HG03097 (cell line): ENCODE measurements around the gene LIPC.
"Not testable (repeated sequence)": the region's sequence is repeated elsewhere in the genome, so short reads cannot be mapped to it uniquely, and the experiment has no call there.

Source experiments
- ATAC-seq: cut with Tn5 transposase; IDR thresholded peaks from one replicate; pipeline ENCODE4 v1.9.1; 2021; ENCODE audit not compliant: unreplicated experiment, low FRiP score

LIPC gene

GRCh38 chr15:58598829-58599210, 167.0 kb downstream of the LIPC start:
- no peak for ATAC-seq

- no peak for ATAC-seq
Measured at GRCh38 chr15:58602823-58603222, 171.0 kb downstream of the LIPC start.

GRCh38 chr15:58603927-58604326, 172.1 kb downstream of the LIPC start:
- not testable (repeated sequence) for ATAC-seq

- no peak for ATAC-seq
Measured at GRCh38 chr15:58604455-58604923, 172.7 kb downstream of the LIPC start.

GRCh38 chr15:58605931-58606530, 174.2 kb downstream of the LIPC start:
- no peak for ATAC-seq

GRCh38 chr15:58606577-58607080, 174.8 kb downstream of the LIPC start:
- no peak for ATAC-seq

GRCh38 chr15:58608129-58608590, 176.4 kb downstream of the LIPC start:
- ATAC-seq: no peak

- no peak for ATAC-seq
Measured at GRCh38 chr15:58608711-58609110, 176.9 kb downstream of the LIPC start.

GRCh38 chr15:58611731-58612676, 180.2 kb downstream of the LIPC start:
- ATAC-seq: no peak

GRCh38 chr15:58616171-58616570, 184.4 kb downstream of the LIPC start:
- no peak for ATAC-seq
